Stimulated activated CD8-positive, alpha-beta memory T cell treated with anti-CD3 and anti-CD28 coated beads, Interleukin-12 subunit alpha, Interleukin-12 subunit beta, amount 100 ng/mL, for 1 hour (primary cell): Measurements from ENCODE around the gene SCAMP5.

Source experiments
- DNase-seq: peaks from one replicate; pipeline ENCODE4 v3.0.0-alpha.2; 2020; ENCODE audit warnings: low read depth

Gene SCAMP5

GRCh38 chr15:74977599-74977998 lies 17.8 kb upstream of the SCAMP5 start:
- no peak for DNase-seq

GRCh38 chr15:74978077-74978476 lies 17.3 kb upstream of the SCAMP5 start:
- DNase-seq, result no peak

GRCh38 chr15:74978503-74978902 lies 16.9 kb upstream of the SCAMP5 start:
- DNase-seq, result no peak

GRCh38 chr15:74982183-74982582 lies 13.2 kb upstream of the SCAMP5 start:
- no peak for DNase-seq

GRCh38 chr15:74983725-74984231 lies 11.6 kb upstream of the SCAMP5 start:
- no peak for DNase-seq

- no peak for DNase-seq
These were observed 7.2 kb upstream of the SCAMP5 start for GRCh38 chr15:74988007-74988800.

- DNase-seq, result no peak
These were observed 5.8 kb upstream of the SCAMP5 start for GRCh38 chr15:74989527-74989926.

- DNase-seq, result no peak
These were observed 2.7 kb upstream of the SCAMP5 start for GRCh38 chr15:74992619-74993018.

GRCh38 chr15:74994236-74994635 lies 1.1 kb upstream of the SCAMP5 start:
- DNase-seq, result no peak

GRCh38 chr15:74994685-74995084 lies 678 bp upstream of the SCAMP5 start:
- DNase-seq, result no peak

- no peak for DNase-seq
These were observed 709 bp downstream of the SCAMP5 start for GRCh38 chr15:74995779-74996765.

GRCh38 chr15:74997141-74997540 lies 1.8 kb downstream of the SCAMP5 start:
- no peak for DNase-seq

- no peak for DNase-seq
These were observed 2.2 kb downstream of the SCAMP5 start for GRCh38 chr15:74997543-74997942.

GRCh38 chr15:75001310-75001709 lies 5.9 kb downstream of the SCAMP5 start:
- DNase-seq, result no peak

GRCh38 chr15:75002398-75002797 lies 7.0 kb downstream of the SCAMP5 start:
- no peak for DNase-seq

GRCh38 chr15:75007216-75007615 lies 11.9 kb downstream of the SCAMP5 start:
- no peak for DNase-seq

GRCh38 chr15:75008221-75008625 lies 12.9 kb downstream of the SCAMP5 start:
- DNase-seq, result no peak

GRCh38 chr15:75008629-75009326 lies 13.4 kb downstream of the SCAMP5 start:
- no peak for DNase-seq

GRCh38 chr15:75016431-75016830 lies 21.1 kb downstream of the SCAMP5 start:
- DNase-seq, result no peak

- DNase-seq, result no peak
These were observed 24.6 kb downstream of the SCAMP5 start for GRCh38 chr15:75019916-75020315.

GRCh38 chr15:75021341-75021740 lies 26.0 kb downstream of the SCAMP5 start:
- no peak for DNase-seq

- DNase-seq, result no peak
These were observed 27.4 kb downstream of the SCAMP5 start for GRCh38 chr15:75022783-75023180.
